Activated T-helper 1 cell treated with anti-CD3 and anti-CD28 coated beads, Interleukin-12 subunit alpha, Interleukin-12 subunit beta, Interleukin-2, Interleukin-4 antibody, amounts not matched to agents 30 ng/mL and 10 ng/mL and 1 ng/mL, durations not matched to agents 14 hours and 24 hours and 36 hours (primary cell): ENCODE results near the gene ZNG1A. TPM values are rescaled to one million over a fixed set of nuclear protein-coding genes. Genes with fewer than 3 reads are reported as not detected.
"Not testable (repeated sequence)": the region's sequence is repeated elsewhere in the genome, so short reads cannot be mapped to it uniquely, and the experiment has no call there.

Source experiments
- DNase-seq: peaks from one replicate; pipeline ENCODE4 v3.0.0; 2021; ENCODE audit warnings: low spot score
- H3K27ac Mint-ChIP-seq: one replicate; pipeline ENCODE4 v1.8.0; 2021; ENCODE audit warnings: mild to moderate bottlenecking, mixed read lengths
- H3K27me3 Mint-ChIP-seq: one replicate; pipeline ENCODE4 v1.8.0; 2022; ENCODE audit warnings: mild to moderate bottlenecking, moderate library complexity, mixed read lengths; ENCODE audit not compliant: insufficient read depth
- H3K36me3 Mint-ChIP-seq: one replicate; pipeline ENCODE4 v1.8.0; 2021; ENCODE audit warnings: low read depth, mixed read lengths
- H3K4me1 Mint-ChIP-seq: one replicate; pipeline ENCODE4 v1.8.0; 2021; ENCODE audit warnings: low read depth, mixed read lengths
- H3K4me3 Mint-ChIP-seq: one replicate; pipeline ENCODE4 v1.8.0; 2021; ENCODE audit warnings: mild to moderate bottlenecking, moderate library complexity, mixed read lengths
- H3K9me3 Mint-ChIP-seq: one replicate; pipeline ENCODE4 v1.8.0; 2021; ENCODE audit warnings: mixed read lengths
- intact Hi-C: fragments of 100-400 bp; cut with micrococcal nuclease; formaldehyde crosslinking; loops from one replicate; pipeline ENCODE4 v1.15.1; 2024
- total RNA-seq: library from RNA; stranded (reverse); gene quantifications from 2 replicates; pipeline ENCODE4 v1.2.3, GENCODE V29; 2022

Gene ZNG1A
- total RNA-seq, 1 donor from 2014 or later: 30.4 TPM

DNA sequence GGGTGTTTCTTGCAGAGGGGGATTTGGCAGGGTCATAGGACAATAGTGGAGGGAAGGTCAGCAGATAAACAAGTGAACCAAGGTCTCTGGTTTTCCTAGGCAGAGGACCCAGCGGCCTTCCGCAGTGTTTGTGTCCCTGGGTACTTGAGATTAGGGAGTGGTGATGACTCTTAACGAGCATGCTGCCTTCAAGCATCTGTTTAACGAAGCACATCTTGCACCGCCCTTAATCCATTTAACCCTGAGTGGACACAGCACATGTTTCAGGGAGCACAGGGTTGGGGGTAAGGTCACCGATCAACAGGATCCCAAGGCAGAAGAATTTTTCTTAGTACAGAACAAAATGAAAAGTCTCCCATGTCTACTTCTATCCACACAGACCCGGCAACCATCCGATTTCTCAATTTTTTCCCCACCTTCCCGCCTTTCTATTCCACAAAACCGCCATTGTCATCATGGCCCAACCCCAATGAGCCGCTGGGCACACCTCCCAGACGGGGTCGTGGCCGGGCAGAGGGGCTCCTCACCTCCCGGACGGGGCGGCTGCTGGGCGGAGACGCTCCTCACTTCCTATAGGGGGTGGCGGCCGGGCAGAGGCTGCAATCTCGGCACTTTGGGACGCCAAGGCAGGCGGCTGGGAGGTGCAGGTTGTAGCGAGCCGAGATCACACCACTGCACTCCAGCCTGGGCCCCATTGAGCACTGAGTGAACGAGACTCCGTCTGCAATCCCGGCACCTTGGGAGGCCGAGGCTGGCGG is 95.7 kb downstream of the ZNG1A start:
- H3K4me3 Mint-ChIP-seq, H3K9me3 Mint-ChIP-seq, H3K4me1 Mint-ChIP-seq, intact Hi-C loops, DNase-seq, H3K36me3 Mint-ChIP-seq, H3K27ac Mint-ChIP-seq: not testable (repeated sequence)
- peaks cover 16% of the 10 kb centered on the region for H3K27me3 Mint-ChIP-seq

DNA sequence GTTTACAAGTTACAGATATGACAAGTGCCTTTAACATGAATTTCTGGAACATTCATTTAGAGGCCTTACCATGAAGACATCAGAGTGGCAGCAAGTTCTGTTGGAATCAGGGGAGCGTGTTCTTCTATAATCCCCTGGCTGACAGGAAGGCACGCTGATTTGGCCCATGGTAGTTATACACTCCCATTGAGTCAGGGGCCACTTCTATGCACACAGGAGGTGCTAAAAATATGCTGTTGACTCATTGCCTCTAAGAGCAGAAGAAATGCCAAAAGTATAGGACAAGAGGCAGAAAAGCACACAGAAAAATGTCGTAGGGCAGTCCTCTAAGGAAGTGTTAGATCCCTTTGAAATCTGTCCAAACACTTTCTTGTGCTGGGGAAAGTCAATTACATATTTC is 100.5 kb downstream of the ZNG1A start:
- intact Hi-C loops, H3K9me3 Mint-ChIP-seq, H3K36me3 Mint-ChIP-seq, H3K4me1 Mint-ChIP-seq, DNase-seq, H3K4me3 Mint-ChIP-seq, H3K27ac Mint-ChIP-seq: not testable (repeated sequence)
- H3K27me3 Mint-ChIP-seq: peaks cover 20% of the 10 kb centered on the region

DNA sequence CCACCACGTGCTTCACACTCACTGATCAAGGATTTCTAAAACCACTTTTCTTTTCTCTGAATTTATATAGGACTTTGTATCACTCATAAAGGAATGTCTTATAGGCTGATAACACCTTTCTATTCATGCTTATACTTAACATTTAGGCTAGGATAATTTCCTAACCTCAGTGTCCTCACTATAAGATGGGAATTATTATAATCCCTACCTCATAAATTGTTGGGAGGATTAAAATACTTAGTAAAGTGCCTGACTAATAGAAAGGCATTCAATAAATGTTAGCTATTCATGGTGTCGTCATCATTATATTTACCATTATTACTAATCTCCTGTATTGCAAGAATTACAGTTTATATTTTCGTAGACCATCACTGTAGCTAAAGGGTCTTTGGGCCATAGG is 102.5 kb downstream of the ZNG1A start:
- DNase-seq, intact Hi-C loops, H3K4me1 Mint-ChIP-seq, H3K9me3 Mint-ChIP-seq, H3K27ac Mint-ChIP-seq, H3K36me3 Mint-ChIP-seq, H3K4me3 Mint-ChIP-seq: not testable (repeated sequence)
- peaks cover 20% of the 10 kb centered on the region for H3K27me3 Mint-ChIP-seq

DNA sequence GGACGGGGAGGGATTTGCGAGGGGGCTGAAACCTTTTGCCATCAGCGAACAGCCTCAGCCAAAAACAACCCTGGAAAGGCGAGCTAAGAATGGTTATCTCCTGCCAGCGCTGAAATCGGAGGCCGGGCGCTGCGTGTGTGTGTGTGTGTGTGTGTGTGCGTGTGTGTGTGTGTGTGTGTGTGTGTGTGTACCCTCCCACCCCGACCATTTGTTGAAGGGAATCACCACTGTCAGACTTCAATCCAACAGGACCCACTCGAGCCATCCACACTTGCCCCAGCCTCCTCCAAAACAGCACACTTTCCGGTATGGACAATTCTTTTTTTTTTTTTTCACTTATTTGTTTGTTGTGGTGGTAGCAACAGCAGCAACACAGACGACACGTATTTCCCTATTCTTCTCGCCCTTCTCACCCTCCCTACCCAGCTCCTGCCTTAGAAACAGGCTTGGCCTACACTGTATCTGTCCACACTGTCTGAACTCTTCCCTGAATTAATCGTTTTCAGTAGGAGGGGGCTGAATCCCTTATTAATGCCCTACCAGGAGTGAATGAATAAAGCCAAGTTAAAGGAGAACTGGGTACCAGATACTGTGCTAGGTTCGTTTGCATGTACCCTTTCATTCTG is 104.8 kb downstream of the ZNG1A start:
- H3K9me3 Mint-ChIP-seq: not testable (repeated sequence)

DNA sequence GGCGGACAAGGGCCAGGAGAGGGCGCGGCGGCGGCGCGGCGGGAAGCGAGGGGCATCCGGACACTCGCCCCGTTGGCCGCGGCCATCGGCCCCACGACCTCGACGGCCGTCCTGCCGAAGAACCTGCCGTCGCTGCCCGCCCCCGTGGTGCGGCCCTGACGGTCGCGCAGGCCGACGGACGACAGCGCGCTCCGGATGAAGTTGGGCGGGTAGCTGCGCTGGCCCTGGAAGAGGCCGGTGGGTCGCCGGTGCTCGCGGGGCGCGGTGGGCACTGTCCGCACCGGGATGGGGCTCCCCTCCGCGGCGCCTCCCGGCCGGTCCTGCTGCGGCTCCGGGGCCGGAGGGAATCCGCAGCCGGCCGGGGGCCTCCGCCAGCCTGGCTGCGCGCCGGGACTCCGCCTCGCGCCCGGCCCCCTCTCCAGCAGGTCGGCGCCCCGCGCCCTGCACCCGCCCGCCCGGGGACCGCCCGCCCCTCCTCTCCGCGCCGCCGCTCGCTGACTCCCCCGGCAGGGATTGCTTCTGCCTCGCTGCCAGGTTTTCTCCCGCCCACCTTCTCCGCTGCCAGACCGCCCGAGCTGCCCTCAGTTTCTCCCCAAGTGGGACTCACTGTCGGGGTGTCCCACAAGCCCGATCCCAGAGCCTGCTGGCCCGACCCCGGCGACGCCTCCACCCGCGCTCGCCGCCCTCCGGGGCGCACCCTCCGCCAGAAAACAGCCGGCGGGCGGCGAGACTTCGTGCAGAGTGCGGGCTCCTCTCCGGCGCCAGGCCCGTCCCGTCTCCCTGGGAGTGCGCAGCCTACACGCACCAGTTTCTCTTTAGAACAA is 105.6 kb downstream of the ZNG1A start:
- intact Hi-C loops, H3K36me3 Mint-ChIP-seq, H3K9me3 Mint-ChIP-seq, H3K27ac Mint-ChIP-seq, DNase-seq, H3K4me1 Mint-ChIP-seq: not testable (repeated sequence)
- Mint-ChIP-seq H3K27me3 (peaks cover 19% of the 10 kb centered on the region), H3K4me3 (peak overlapping the region; percentile 11)

More for the DNA sequence above, 104.8 kb downstream of the ZNG1A start:
- H3K4me1 Mint-ChIP-seq, intact Hi-C loops, H3K36me3 Mint-ChIP-seq, H3K27ac Mint-ChIP-seq, DNase-seq: not testable (repeated sequence)
- peak overlapping the region; percentile 49 for H3K4me3 Mint-ChIP-seq
- peaks cover 19% of the 10 kb centered on the region for H3K27me3 Mint-ChIP-seq

Other genes with a start within 250 kb of the ZNG1A start
- gene WASHC1, start 149.6 kb downstream of the ZNG1A start, total RNA-seq: 18.5 and 20.8 TPM in 2 replicates
- gene FOXD4, start 60.6 kb downstream of the ZNG1A start, total RNA-seq: 0.13 and 0.22 TPM in 2 replicates
- gene DOCK8, start 35.8 kb upstream of the ZNG1A start, total RNA-seq: 120 and 122 TPM in 2 replicates